HEK293T (cell line): Measurements from ENCODE around the gene TIMP4.

Experiments used
- BHLHE40 ChIP-seq: fragments of 450-650 bp; IDR thresholded peaks from 2 replicates; pipeline ENCODE4 v1.6.1; 2016; ENCODE audit warnings: mild to moderate bottlenecking, moderate library complexity, borderline replicate concordance
- CTBP1 ChIP-seq: fragments of 450-650 bp; IDR thresholded peaks from 2 replicates; pipeline ENCODE4 v1.6.1; 2016; ENCODE audit warnings: borderline replicate concordance
- FOXK2 ChIP-seq: fragments of 450-650 bp; IDR thresholded peaks from 2 replicates; pipeline ENCODE4 v1.6.1; 2016; ENCODE audit warnings: mild to moderate bottlenecking
- FOXM1 ChIP-seq: fragments of 450-650 bp; IDR thresholded peaks from 2 replicates; pipeline ENCODE4 v1.6.1; 2017; ENCODE audit warnings: mild to moderate bottlenecking, borderline replicate concordance
- HDGF ChIP-seq: fragments of 450-650 bp; IDR thresholded peaks from 2 replicates; pipeline ENCODE4 v1.6.1; 2017; ENCODE audit warnings: antibody characterized with exemption, borderline replicate concordance
- L3MBTL2 ChIP-seq: fragments of 450-650 bp; conservative IDR thresholded peaks from 2 replicates; pipeline ENCODE4 v1.6.1; 2016; ENCODE audit warnings: mild to moderate bottlenecking
- NFRKB ChIP-seq: fragments of 450-650 bp; IDR thresholded peaks from 2 replicates; pipeline ENCODE4 v1.6.1; 2016; ENCODE audit warnings: mild to moderate bottlenecking, moderate library complexity
- SP1 ChIP-seq: fragments of 450-650 bp; IDR thresholded peaks from 2 replicates; pipeline ENCODE4 v1.6.1; 2017
- TARDBP ChIP-seq: fragments of 450-650 bp; IDR thresholded peaks from 2 replicates; pipeline ENCODE4 v1.6.1; 2016
- TF ChIP-seq, protein P1 (sequence below): fragments of 450-650 bp; IDR thresholded peaks from 2 replicates; pipeline ENCODE4 v1.6.1; 2016

DNA sequence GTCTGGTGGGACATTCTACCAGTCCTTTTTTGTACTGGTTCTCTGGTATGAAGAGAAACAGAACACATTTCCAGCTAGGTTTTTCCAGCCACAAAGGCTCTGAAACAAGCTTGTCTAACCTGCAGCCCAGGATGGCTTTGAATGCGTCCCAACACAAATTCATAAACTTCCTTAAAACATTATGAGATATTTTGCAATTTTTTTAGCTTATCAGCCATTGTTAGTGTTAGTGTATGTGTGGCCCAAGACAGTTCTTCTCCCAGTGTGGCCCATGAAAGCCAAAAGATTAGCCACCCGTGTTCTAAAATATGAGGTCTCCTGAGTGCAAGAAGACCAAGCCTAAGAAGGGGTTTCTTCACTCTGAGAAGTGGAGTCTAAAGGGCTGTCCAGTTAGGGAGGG lies 18.4 kb upstream of the TIMP4 start:
- TF ChIP-seq FOXK2 = no peak
- TF ChIP-seq, protein P1, sequence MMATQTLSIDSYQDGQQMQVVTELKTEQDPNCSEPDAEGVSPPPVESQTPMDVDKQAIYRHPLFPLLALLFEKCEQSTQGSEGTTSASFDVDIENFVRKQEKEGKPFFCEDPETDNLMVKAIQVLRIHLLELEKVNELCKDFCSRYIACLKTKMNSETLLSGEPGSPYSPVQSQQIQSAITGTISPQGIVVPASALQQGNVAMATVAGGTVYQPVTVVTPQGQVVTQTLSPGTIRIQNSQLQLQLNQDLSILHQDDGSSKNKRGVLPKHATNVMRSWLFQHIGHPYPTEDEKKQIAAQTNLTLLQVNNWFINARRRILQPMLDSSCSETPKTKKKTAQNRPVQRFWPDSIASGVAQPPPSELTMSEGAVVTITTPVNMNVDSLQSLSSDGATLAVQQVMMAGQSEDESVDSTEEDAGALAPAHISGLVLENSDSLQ = no peak
- no peak for TF ChIP-seq TARDBP
- TF ChIP-seq FOXM1 = no peak
- TF ChIP-seq NFRKB = no peak
- no peak for TF ChIP-seq SP1
- TF ChIP-seq L3MBTL2 = no peak
- no peak for TF ChIP-seq CTBP1
- TF ChIP-seq BHLHE40 = no peak
- TF ChIP-seq HDGF = no peak
